Activated naive CD4-positive, alpha-beta T cell treated with anti-CD3 and anti-CD28 coated beads, Interleukin-2, amount 50 U/mL, for 24 hours (primary cell): Measurements from ENCODE around the gene NKPD1.

Source experiments
- H3K27ac Mint-ChIP-seq: one replicate; pipeline ENCODE4 v1.8.0; 2021; ENCODE audit warnings: mild to moderate bottlenecking, mixed read lengths
- H3K27me3 Mint-ChIP-seq: one replicate; pipeline ENCODE4 v1.8.0; 2021; ENCODE audit warnings: mixed read lengths
- H3K36me3 Mint-ChIP-seq: one replicate; pipeline ENCODE4 v1.8.0; 2021; ENCODE audit warnings: mixed read lengths
- H3K4me1 Mint-ChIP-seq: one replicate; pipeline ENCODE4 v1.8.0; 2021; ENCODE audit warnings: mixed read lengths
- H3K4me3 Mint-ChIP-seq: one replicate; pipeline ENCODE4 v1.8.0; 2021; ENCODE audit warnings: mild to moderate bottlenecking, mixed read lengths
- H3K9me3 Mint-ChIP-seq: one replicate; pipeline ENCODE4 v1.8.0; 2021; ENCODE audit warnings: mixed read lengths

The NKPD1 gene

GRCh38 chr19:45179072-45179891 is 18.5 kb upstream of the NKPD1 start:
- H3K27me3 Mint-ChIP-seq, result no peaks in the 10 kb centered on the region
- peak overlapping the region; percentile 75 for H3K27ac Mint-ChIP-seq
- peaks cover 7% of the 10 kb centered on the region for H3K36me3 Mint-ChIP-seq
- H3K4me1 Mint-ChIP-seq, result peaks cover 36% of the 10 kb centered on the region
- H3K9me3 Mint-ChIP-seq, result no peaks in the 10 kb centered on the region
- H3K4me3 Mint-ChIP-seq, result peak overlapping the region; percentile 92

- Mint-ChIP-seq H3K4me3 (peak within 1 kb of the TSS; percentile 92), H3K36me3 (peaks cover 7% of the 10 kb centered on the region), H3K4me1 (peaks cover 43% of the 10 kb centered on the region), H3K27me3 (no peaks in the 10 kb centered on the region), H3K9me3 (no peaks in the 10 kb centered on the region), H3K27ac (peak within 1 kb of the TSS; percentile 95)
Observed at GRCh38 chr19:45178262-45179071, 17.7 kb upstream of the NKPD1 start, which contains the start of gene BLOC1S3. Gene BLOC1S3 (plus strand): TSS chr19:45178784. CDS start chr19:45179297, 513 bp downstream.

- H3K27ac Mint-ChIP-seq, result peak within 1 kb of the TSS; percentile 95
- peak within 1 kb of the TSS; percentile 92 for H3K4me3 Mint-ChIP-seq
- H3K27me3 Mint-ChIP-seq, result no peaks in the 10 kb centered on the region
- H3K4me1 Mint-ChIP-seq, result peaks cover 44% of the 10 kb centered on the region
- H3K9me3 Mint-ChIP-seq, result no peaks in the 10 kb centered on the region
- peaks cover 7% of the 10 kb centered on the region for H3K36me3 Mint-ChIP-seq
Observed at GRCh38 chr19:45177817-45178261, 17.1 kb upstream of the NKPD1 start, which contains the start of gene TRAPPC6A. Gene TRAPPC6A (minus strand): TSS chr19:45178237. CDS start chr19:45178218, 19 bp downstream.

GRCh38 chr19:45175515-45176345 is 14.9 kb upstream of the NKPD1 start:
- peak overlapping the region; percentile 65 for H3K4me3 Mint-ChIP-seq
- H3K9me3 Mint-ChIP-seq, result no peaks in the 10 kb centered on the region
- H3K36me3 Mint-ChIP-seq, result peaks cover 3% of the 10 kb centered on the region
- peaks cover 47% of the 10 kb centered on the region for H3K4me1 Mint-ChIP-seq
- no peak overlapping the region for H3K27ac Mint-ChIP-seq
- H3K27me3 Mint-ChIP-seq, result no peaks in the 10 kb centered on the region

GRCh38 chr19:45173816-45174215 is 13.0 kb upstream of the NKPD1 start:
- Mint-ChIP-seq H3K27me3 (no peaks in the 10 kb centered on the region), H3K4me3 (no peak overlapping the region), H3K9me3 (no peaks in the 10 kb centered on the region), H3K36me3 (peaks cover 3% of the 10 kb centered on the region), H3K27ac (peak overlapping the region; percentile 70), H3K4me1 (peaks cover 48% of the 10 kb centered on the region)

GRCh38 chr19:45172611-45173208 is 11.9 kb upstream of the NKPD1 start:
- peaks cover 3% of the 10 kb centered on the region for H3K36me3 Mint-ChIP-seq
- H3K27me3 Mint-ChIP-seq, result no peaks in the 10 kb centered on the region
- H3K9me3 Mint-ChIP-seq, result no peaks in the 10 kb centered on the region
- H3K4me3 Mint-ChIP-seq, result peak overlapping the region; percentile 19
- H3K4me1 Mint-ChIP-seq, result peaks cover 50% of the 10 kb centered on the region
- H3K27ac Mint-ChIP-seq, result peak overlapping the region; percentile 35

GRCh38 chr19:45172173-45172572 is 11.4 kb upstream of the NKPD1 start:
- peaks cover 3% of the 10 kb centered on the region for H3K36me3 Mint-ChIP-seq
- peaks cover 48% of the 10 kb centered on the region for H3K4me1 Mint-ChIP-seq
- no peak overlapping the region for H3K4me3 Mint-ChIP-seq
- peak overlapping the region; percentile 46 for H3K27ac Mint-ChIP-seq
- no peaks in the 10 kb centered on the region for H3K9me3 Mint-ChIP-seq
- no peaks in the 10 kb centered on the region for H3K27me3 Mint-ChIP-seq

GRCh38 chr19:45171211-45171623 is 10.4 kb upstream of the NKPD1 start:
- Mint-ChIP-seq H3K4me1 (peaks cover 52% of the 10 kb centered on the region), H3K36me3 (peaks cover 3% of the 10 kb centered on the region), H3K27me3 (no peaks in the 10 kb centered on the region), H3K9me3 (no peaks in the 10 kb centered on the region), H3K4me3 (peak overlapping the region; percentile 74), H3K27ac (peak overlapping the region; percentile 94)

GRCh38 chr19:45170146-45171106 is 9.6 kb upstream of the NKPD1 start:
- H3K4me1 Mint-ChIP-seq, result peaks cover 49% of the 10 kb centered on the region
- peak overlapping the region; percentile 94 for H3K27ac Mint-ChIP-seq
- no peaks in the 10 kb centered on the region for H3K9me3 Mint-ChIP-seq
- H3K27me3 Mint-ChIP-seq, result no peaks in the 10 kb centered on the region
- H3K36me3 Mint-ChIP-seq, result peaks cover 1% of the 10 kb centered on the region
- peak overlapping the region; percentile 74 for H3K4me3 Mint-ChIP-seq

- H3K36me3 Mint-ChIP-seq, result no peaks in the 10 kb centered on the region
- no peak overlapping the region for H3K4me3 Mint-ChIP-seq
- no peaks in the 10 kb centered on the region for H3K9me3 Mint-ChIP-seq
- H3K27ac Mint-ChIP-seq, result no peak overlapping the region
- H3K4me1 Mint-ChIP-seq, result peaks cover 50% of the 10 kb centered on the region
- H3K27me3 Mint-ChIP-seq, result no peaks in the 10 kb centered on the region
Observed at GRCh38 chr19:45169602-45170001, 8.8 kb upstream of the NKPD1 start.

GRCh38 chr19:45168767-45169351 is 8.1 kb upstream of the NKPD1 start:
- no peaks in the 10 kb centered on the region for H3K27me3 Mint-ChIP-seq
- peaks cover 52% of the 10 kb centered on the region for H3K4me1 Mint-ChIP-seq
- no peak overlapping the region for H3K27ac Mint-ChIP-seq
- no peak overlapping the region for H3K4me3 Mint-ChIP-seq
- no peaks in the 10 kb centered on the region for H3K36me3 Mint-ChIP-seq
- no peaks in the 10 kb centered on the region for H3K9me3 Mint-ChIP-seq

- Mint-ChIP-seq H3K9me3 (no peaks in the 10 kb centered on the region), H3K4me1 (peaks cover 42% of the 10 kb centered on the region), H3K36me3 (no peaks in the 10 kb centered on the region), H3K27ac (no peak overlapping the region), H3K27me3 (no peaks in the 10 kb centered on the region), H3K4me3 (no peak overlapping the region)
Observed at GRCh38 chr19:45166723-45167252, 6.0 kb upstream of the NKPD1 start.

GRCh38 chr19:45164577-45165335 is 4.0 kb upstream of the NKPD1 start:
- Mint-ChIP-seq H3K27me3 (no peaks in the 10 kb centered on the region), H3K4me1 (peaks cover 35% of the 10 kb centered on the region), H3K4me3 (no peak overlapping the region), H3K9me3 (no peaks in the 10 kb centered on the region), H3K36me3 (no peaks in the 10 kb centered on the region), H3K27ac (no peak overlapping the region)
